Chondrocyte (in vitro differentiated cells): ENCODE results near the gene RAP1GDS1. TPM values are rescaled to one million over a fixed set of nuclear protein-coding genes. Genes with fewer than 3 reads are reported as not detected.

Experiments used
- DNase-seq: peaks from one replicate; pipeline ENCODE4 v3.0.0; 2021; ENCODE audit warnings: mixed read lengths, low spot score
- H3K27ac Mint-ChIP-seq: one replicate; pipeline ENCODE4 v1.8.0; 2021; ENCODE audit warnings: mild to moderate bottlenecking, moderate library complexity, mixed read lengths; ENCODE audit not compliant: unreplicated experiment
- H3K27me3 Mint-ChIP-seq: 2 replicates; pipeline ENCODE4 v1.8.0; 2021; ENCODE audit warnings: low read depth, mixed read lengths
- H3K36me3 Mint-ChIP-seq: 2 replicates; pipeline ENCODE4 v1.8.0; 2021; ENCODE audit warnings: low read depth, mixed read lengths
- H3K4me1 Mint-ChIP-seq: 2 replicates; pipeline ENCODE4 v1.8.0; 2021; ENCODE audit warnings: low read depth, mild to moderate bottlenecking, mixed read lengths
- H3K4me3 Mint-ChIP-seq: one replicate; pipeline ENCODE4 v1.8.0; 2021; ENCODE audit warnings: mild to moderate bottlenecking, moderate library complexity, mixed read lengths; ENCODE audit not compliant: unreplicated experiment
- H3K9me3 Mint-ChIP-seq: 2 replicates; pipeline ENCODE4 v1.8.0; 2021; ENCODE audit warnings: low read depth, mixed read lengths
- total RNA-seq: library from RNA; stranded (reverse); gene quantifications from 3 replicates; pipeline ENCODE4 v1.2.1, GENCODE V29; 2021
- TF ChIP-seq, protein P1 (sequence below): fragments of 200-600 bp; sonication (generic); IDR thresholded peaks from 2 replicates; pipeline ENCODE4 v1.5.0; 2021; ENCODE audit warnings: antibody characterized with exemption, mild to moderate bottlenecking, moderate library complexity

The RAP1GDS1 gene
- total RNA-seq, 1 donor from 2014 or later = 89.5 TPM

DNA sequence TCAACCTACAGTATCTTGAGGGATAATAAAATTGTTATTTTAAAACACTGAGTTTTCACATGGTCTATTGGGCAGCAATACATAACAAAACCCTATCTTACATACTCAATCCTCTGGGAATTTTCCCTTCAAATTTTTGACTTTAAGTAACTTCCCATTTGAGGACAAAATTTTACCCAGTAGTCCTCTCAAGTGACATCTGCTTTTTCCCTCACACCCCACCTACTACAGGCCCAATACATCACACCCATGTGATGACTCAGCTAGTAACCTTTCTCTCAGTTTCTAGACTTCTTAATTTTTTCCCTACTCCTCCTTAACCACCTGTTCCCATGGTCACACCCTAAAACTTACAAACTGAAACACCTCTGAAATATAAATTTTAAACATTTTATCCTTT lies 12.2 kb upstream of the RAP1GDS1 start:
- Mint-ChIP-seq H3K27ac (no peak overlapping the region), H3K36me3 (peaks cover 2% of the 10 kb centered on the region), H3K4me3 (no peak overlapping the region), H3K4me1 (no peaks in the 10 kb centered on the region), H3K27me3 (peaks cover 2% of the 10 kb centered on the region), H3K9me3 (peaks cover 3% of the 10 kb centered on the region)
- DNase-seq = no peak
- TF ChIP-seq, protein P1, sequence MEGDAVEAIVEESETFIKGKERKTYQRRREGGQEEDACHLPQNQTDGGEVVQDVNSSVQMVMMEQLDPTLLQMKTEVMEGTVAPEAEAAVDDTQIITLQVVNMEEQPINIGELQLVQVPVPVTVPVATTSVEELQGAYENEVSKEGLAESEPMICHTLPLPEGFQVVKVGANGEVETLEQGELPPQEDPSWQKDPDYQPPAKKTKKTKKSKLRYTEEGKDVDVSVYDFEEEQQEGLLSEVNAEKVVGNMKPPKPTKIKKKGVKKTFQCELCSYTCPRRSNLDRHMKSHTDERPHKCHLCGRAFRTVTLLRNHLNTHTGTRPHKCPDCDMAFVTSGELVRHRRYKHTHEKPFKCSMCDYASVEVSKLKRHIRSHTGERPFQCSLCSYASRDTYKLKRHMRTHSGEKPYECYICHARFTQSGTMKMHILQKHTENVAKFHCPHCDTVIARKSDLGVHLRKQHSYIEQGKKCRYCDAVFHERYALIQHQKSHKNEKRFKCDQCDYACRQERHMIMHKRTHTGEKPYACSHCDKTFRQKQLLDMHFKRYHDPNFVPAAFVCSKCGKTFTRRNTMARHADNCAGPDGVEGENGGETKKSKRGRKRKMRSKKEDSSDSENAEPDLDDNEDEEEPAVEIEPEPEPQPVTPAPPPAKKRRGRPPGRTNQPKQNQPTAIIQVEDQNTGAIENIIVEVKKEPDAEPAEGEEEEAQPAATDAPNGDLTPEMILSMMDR = no peak

DNA sequence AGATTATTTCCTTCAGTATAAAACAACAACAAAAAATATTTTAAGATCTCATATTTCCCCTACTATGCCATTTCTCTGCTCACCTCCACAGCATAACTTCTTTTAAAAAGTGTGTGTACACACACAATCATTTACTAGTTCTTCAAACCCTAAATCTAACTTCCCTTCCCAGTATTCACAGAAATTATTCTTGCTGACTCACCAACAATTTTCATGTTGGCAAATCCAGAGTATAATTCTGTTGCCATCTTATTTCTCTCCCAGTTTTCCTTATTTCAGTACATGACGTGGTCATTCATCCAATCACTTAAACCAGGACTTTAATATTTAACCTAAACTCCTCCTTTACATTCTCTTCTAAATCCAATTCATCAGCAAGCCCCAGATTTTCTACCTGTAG lies 11.4 kb upstream of the RAP1GDS1 start:
- TF ChIP-seq, protein P1 = no peak
- DNase-seq = no peak
- no peaks in the 10 kb centered on the region for H3K4me1 Mint-ChIP-seq
- H3K36me3 Mint-ChIP-seq = no peaks in the 10 kb centered on the region
- H3K4me3 Mint-ChIP-seq = no peak overlapping the region
- H3K9me3 Mint-ChIP-seq = peaks cover 3% of the 10 kb centered on the region
- no peak overlapping the region for H3K27ac Mint-ChIP-seq
- peaks cover 1% of the 10 kb centered on the region for H3K27me3 Mint-ChIP-seq

GRCh38 chr4:98253499-98253898 lies 7.7 kb upstream of the RAP1GDS1 start:
- no peak overlapping the region for H3K27ac Mint-ChIP-seq
- no peak for DNase-seq
- TF ChIP-seq, protein P1 = no peak
- peaks cover 3% of the 10 kb centered on the region for H3K9me3 Mint-ChIP-seq
- no peaks in the 10 kb centered on the region for H3K36me3 Mint-ChIP-seq
- no peak overlapping the region for H3K4me3 Mint-ChIP-seq
- no peaks in the 10 kb centered on the region for H3K4me1 Mint-ChIP-seq
- no peaks in the 10 kb centered on the region for H3K27me3 Mint-ChIP-seq

- H3K4me3 Mint-ChIP-seq = peak overlapping the region; percentile 88
- peak overlapping the region; percentile 97 for H3K27ac Mint-ChIP-seq
Measured at GRCh38 chr4:98260047-98260578, 1.1 kb upstream of the RAP1GDS1 start.

GRCh38 chr4:98261405-98262291 lies 464 bp downstream of the RAP1GDS1 start:
- peak; percentile 92 for DNase-seq
- no peaks in the 10 kb centered on the region for H3K36me3 Mint-ChIP-seq
- peak overlapping the region; percentile 96 for H3K4me3 Mint-ChIP-seq
- H3K9me3 Mint-ChIP-seq = no peaks in the 10 kb centered on the region
- TF ChIP-seq, protein P1 = no peak
- H3K4me1 Mint-ChIP-seq = peaks cover 43% of the 10 kb centered on the region
- no peaks in the 10 kb centered on the region for H3K27me3 Mint-ChIP-seq
- H3K27ac Mint-ChIP-seq = peak overlapping the region; percentile 99

More at GRCh38 chr4:98260047-98260578, 1.1 kb upstream of the RAP1GDS1 start:
- DNase-seq = peak; percentile 92
- Mint-ChIP-seq H3K27me3 (no peaks in the 10 kb centered on the region), H3K9me3 (no peaks in the 10 kb centered on the region), H3K36me3 (no peaks in the 10 kb centered on the region), H3K4me1 (peaks cover 35% of the 10 kb centered on the region)
- TF ChIP-seq, protein P1 = no peak
